ENCODE data around the gene FRMD1.

FRMD1 gene

DNA sequence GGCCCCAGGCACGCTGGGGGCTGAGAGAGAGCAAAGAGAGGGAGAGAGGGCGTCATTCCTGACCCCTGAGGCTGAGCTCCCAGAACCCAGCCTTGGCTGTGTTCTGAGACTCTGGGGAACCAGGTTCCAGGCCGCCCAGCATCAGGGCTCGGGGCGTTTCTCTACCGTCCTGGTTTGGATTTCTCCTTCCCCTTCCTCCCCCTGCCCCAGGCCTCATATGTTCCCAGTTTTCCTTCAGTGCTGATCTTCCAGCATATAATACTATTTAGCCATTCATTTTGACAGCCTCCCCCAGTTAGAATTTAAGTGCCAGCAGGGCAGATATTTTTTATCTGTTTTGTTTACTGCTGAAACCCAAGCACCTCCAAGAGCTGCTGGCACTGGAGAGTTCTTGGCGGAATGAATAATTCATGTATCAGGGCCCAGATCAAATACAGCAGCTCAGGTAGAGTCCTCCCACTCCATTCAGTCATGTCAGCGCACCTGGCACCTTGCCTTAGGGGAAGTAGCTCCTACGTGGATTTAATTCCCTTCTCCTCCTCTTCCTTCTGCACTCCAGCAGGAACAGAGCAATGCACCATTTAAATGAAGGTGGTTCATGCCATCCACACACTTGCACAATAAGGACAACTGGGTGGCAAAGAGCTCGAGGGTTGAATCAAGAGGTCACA lies 23.4 kb upstream of the FRMD1 start:
- CTCF ChIA-PET, result interaction anchor here (0.5 to 0.7 kb wide), 2 partner anchors 237 to 792 kb away, joined by 3 read pairs; no protein-coding TSS in a partner anchor
- Histone ChIP-seq H3K27ac (ENCODE audit: extremely low read depth, low read depth, low read length) (no peak overlapping the region), H3K4me3 (ENCODE audit: low read depth, low read length) (no peak overlapping the region), H3K4me1 (ENCODE audit: control insufficient read depth, insufficient read depth, low read length) (no peaks in the 10 kb centered on the region), H3K9me3 (ENCODE audit: control insufficient read depth, insufficient read depth, low read depth, low read length) (no peaks in the 10 kb centered on the region), H3K36me3 (ENCODE audit: control insufficient read depth in 2 of 2, insufficient read depth in 1 of 2, low read length in 2 of 2) (no peaks in the 10 kb centered on the region)
- TF ChIP-seq ZBTB17 (tag by site-specific recombination; IDR thresholded peaks at IDR 0.05), result no peak
- POLR2A ChIA-PET, result no interaction called here

DNA sequence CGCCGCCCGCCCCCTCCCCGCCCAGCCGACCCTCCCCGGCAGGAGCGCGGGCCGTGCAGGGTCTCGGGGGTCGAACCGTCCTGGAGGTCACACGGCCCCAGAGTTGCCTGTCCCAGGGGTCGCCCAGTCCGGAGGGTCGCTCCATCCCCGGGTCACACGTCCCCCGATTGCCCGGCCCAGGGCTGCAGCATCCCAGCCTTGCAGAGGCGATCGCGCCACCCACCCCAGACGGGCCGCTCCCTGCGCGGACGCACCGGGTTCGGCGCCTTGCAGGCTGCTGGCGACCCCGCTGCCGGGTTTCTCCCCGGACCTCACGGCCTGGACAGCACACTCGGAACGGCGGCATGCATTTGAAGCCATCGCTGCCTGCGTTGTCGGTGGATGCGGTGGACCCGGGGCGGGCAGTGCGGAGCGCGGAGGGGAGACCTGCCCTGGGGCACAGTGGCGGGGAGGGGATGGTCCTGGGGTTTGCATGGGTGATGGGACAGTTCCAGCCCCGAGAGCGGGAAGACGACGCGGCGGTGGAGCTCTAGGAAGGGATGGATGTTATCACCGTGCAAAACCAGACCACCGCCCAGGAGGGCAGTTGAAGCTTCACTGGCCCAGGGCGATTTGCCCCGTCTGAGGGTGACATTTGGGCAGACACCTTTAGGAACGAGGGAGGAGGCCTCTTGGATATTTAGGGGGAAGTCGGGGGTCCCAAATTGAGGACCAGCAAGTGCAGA lies 22.7 kb upstream of the FRMD1 start:
- CTCF ChIA-PET, result interaction anchor here (0.5 kb wide), 1 partner anchor 793 kb away, joined by 3 read pairs; no protein-coding TSS in a partner anchor
- Histone ChIP-seq H3K4me3 (ENCODE audit: low read depth, low read length) (no peak overlapping the region), H3K9me3 (ENCODE audit: control insufficient read depth, insufficient read depth, low read depth, low read length) (no peaks in the 10 kb centered on the region), H3K36me3 (ENCODE audit: control insufficient read depth in 2 of 2, insufficient read depth in 1 of 2, low read length in 2 of 2) (no peaks in the 10 kb centered on the region), H3K27ac (ENCODE audit: extremely low read depth, low read depth, low read length) (no peak overlapping the region), H3K4me1 (ENCODE audit: control insufficient read depth, insufficient read depth, low read length) (no peaks in the 10 kb centered on the region)
- POLR2A ChIA-PET, result no interaction called here
- TF ChIP-seq ZNF202 (tag by site-specific recombination; IDR thresholded peaks at IDR 0.05; ENCODE audit: borderline replicate concordance) (no peak), ZFP69B (tag by site-specific recombination; IDR thresholded peaks at IDR 0.05) (no peak), ZSCAN23 (tag by site-specific recombination; IDR thresholded peaks at IDR 0.05) (no peak), ZNF660 (tag by site-specific recombination; IDR thresholded peaks at IDR 0.05) (no peak), ZNF777 (tag by site-specific recombination; IDR thresholded peaks at IDR 0.05; ENCODE audit: borderline replicate concordance) (no peak), ZNF175 (tag by site-specific recombination; IDR thresholded peaks at IDR 0.05) (no peak), ZNF292 (tag by site-specific recombination; IDR thresholded peaks at IDR 0.05; ENCODE audit: borderline replicate concordance, low read depth) (no peak), ZNF658 (tag by site-specific recombination; IDR thresholded peaks at IDR 0.05) (no peak), ZNF571 (tag by site-specific recombination; IDR thresholded peaks at IDR 0.05) (no peak)
- TF ChIP-seq, protein P1, sequence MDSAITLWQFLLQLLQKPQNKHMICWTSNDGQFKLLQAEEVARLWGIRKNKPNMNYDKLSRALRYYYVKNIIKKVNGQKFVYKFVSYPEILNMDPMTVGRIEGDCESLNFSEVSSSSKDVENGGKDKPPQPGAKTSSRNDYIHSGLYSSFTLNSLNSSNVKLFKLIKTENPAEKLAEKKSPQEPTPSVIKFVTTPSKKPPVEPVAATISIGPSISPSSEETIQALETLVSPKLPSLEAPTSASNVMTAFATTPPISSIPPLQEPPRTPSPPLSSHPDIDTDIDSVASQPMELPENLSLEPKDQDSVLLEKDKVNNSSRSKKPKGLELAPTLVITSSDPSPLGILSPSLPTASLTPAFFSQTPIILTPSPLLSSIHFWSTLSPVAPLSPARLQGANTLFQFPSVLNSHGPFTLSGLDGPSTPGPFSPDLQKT (IDR thresholded peaks at IDR 0.05; ENCODE audit: borderline replicate concordance, low read depth, low read length), result no peak
- TF ChIP-seq, protein P2, sequence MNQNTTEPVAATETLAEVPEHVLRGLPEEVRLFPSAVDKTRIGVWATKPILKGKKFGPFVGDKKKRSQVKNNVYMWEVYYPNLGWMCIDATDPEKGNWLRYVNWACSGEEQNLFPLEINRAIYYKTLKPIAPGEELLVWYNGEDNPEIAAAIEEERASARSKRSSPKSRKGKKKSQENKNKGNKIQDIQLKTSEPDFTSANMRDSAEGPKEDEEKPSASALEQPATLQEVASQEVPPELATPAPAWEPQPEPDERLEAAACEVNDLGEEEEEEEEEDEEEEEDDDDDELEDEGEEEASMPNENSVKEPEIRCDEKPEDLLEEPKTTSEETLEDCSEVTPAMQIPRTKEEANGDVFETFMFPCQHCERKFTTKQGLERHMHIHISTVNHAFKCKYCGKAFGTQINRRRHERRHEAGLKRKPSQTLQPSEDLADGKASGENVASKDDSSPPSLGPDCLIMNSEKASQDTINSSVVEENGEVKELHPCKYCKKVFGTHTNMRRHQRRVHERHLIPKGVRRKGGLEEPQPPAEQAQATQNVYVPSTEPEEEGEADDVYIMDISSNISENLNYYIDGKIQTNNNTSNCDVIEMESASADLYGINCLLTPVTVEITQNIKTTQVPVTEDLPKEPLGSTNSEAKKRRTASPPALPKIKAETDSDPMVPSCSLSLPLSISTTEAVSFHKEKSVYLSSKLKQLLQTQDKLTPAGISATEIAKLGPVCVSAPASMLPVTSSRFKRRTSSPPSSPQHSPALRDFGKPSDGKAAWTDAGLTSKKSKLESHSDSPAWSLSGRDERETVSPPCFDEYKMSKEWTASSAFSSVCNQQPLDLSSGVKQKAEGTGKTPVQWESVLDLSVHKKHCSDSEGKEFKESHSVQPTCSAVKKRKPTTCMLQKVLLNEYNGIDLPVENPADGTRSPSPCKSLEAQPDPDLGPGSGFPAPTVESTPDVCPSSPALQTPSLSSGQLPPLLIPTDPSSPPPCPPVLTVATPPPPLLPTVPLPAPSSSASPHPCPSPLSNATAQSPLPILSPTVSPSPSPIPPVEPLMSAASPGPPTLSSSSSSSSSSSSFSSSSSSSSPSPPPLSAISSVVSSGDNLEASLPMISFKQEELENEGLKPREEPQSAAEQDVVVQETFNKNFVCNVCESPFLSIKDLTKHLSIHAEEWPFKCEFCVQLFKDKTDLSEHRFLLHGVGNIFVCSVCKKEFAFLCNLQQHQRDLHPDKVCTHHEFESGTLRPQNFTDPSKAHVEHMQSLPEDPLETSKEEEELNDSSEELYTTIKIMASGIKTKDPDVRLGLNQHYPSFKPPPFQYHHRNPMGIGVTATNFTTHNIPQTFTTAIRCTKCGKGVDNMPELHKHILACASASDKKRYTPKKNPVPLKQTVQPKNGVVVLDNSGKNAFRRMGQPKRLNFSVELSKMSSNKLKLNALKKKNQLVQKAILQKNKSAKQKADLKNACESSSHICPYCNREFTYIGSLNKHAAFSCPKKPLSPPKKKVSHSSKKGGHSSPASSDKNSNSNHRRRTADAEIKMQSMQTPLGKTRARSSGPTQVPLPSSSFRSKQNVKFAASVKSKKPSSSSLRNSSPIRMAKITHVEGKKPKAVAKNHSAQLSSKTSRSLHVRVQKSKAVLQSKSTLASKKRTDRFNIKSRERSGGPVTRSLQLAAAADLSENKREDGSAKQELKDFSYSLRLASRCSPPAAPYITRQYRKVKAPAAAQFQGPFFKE (tag by site-specific recombination; IDR thresholded peaks at IDR 0.05; ENCODE audit: borderline replicate concordance), result no peak
